Peyer's patch (tissue), 4 donors: ENCODE results near the gene ARAP2. TPM values are rescaled to one million over a fixed set of nuclear protein-coding genes. Genes with fewer than 3 reads are reported as not detected.

Experiments used
- DNase-seq, 3 donors: peaks; one replicate each; pipeline ENCODE4 v3.0.0-alpha.2; 2017 to 2019
- H3K27ac ChIP-seq, 4 donors: fragments of 200-600 bp; sonication (generic); one replicate each; pipeline ENCODE4 v1.5.1; 2016 to 2019
- H3K27me3 ChIP-seq, 2 donors: fragments of 200-600 bp; sonication (generic); one replicate each; pipeline ENCODE4 v1.5.1; 2019
- H3K36me3 ChIP-seq, 3 donors: fragments of 200-600 bp; sonication (generic); one replicate each; pipeline ENCODE4 v1.5.1; 2016 to 2019
- H3K4me1 ChIP-seq, 4 donors: fragments of 200-600 bp; sonication (generic); one replicate each; pipeline ENCODE4 v1.5.1; 2016 to 2019
- H3K4me3 ChIP-seq, 4 donors: fragments of 200-600 bp; sonication (generic); 1 replicate in 3 of 4; 2 replicates in 1 of 4; pipeline ENCODE4 v1.5.1; 2016 to 2019; ENCODE audit warnings: mild to moderate bottlenecking in 1 of 4
- H3K9me3 ChIP-seq, 4 donors: fragments of 200-600 bp; sonication (generic); one replicate each; pipeline ENCODE4 v1.5.1; 2016 to 2019; ENCODE audit warnings: mild to moderate bottlenecking in 1 of 4
- CTCF ChIP-seq, 6 experiments: fragments of 450-650 bp in 4 of 6; fragments of 200-600 bp in 2 of 6; sonication (generic) in 1 of 6; IDR thresholded peaks; one replicate each; pipeline ENCODE4 v1.5.1; 2017 to 2019; ENCODE audit warnings: antibody characterized with exemption in 6 of 6, mild to moderate bottlenecking in 3 of 6, moderate library complexity in 1 of 6
- POLR2A ChIP-seq, 2 donors: fragments of 450-650 bp; IDR thresholded peaks; one replicate each; pipeline ENCODE4 v1.5.1; 2017; ENCODE audit warnings: antibody characterized with exemption in 2 of 2, mild to moderate bottlenecking in 2 of 2, moderate library complexity in 2 of 2
- total RNA-seq, 4 donors: library from RNA; depleted of rRNA; stranded (reverse); fragments of >200 nt; gene quantifications; one replicate each; pipeline ENCODE4 v1.1.0, GENCODE V29; 2016

The ARAP2 gene
- total RNA-seq, 4 donors from 2014 or later = 66.8 to 115 (median 81.9) TPM

GRCh38 chr4:36213977-36214376 lies 30.3 kb downstream of the ARAP2 start:
- Histone ChIP-seq H3K9me3 (no peaks in the 10 kb centered on the region), H3K27ac (no peak overlapping the region), H3K4me3 (no peak overlapping the region), H3K4me1 (no peaks in the 10 kb centered on the region), H3K36me3 (peaks cover 0 to 14% (median 0%) of the 10 kb centered on the region in 3 donors), H3K27me3 (no peaks in the 10 kb centered on the region)
- DNase-seq = no peak
- TF ChIP-seq CTCF (IDR thresholded peaks at IDR 0.05) (no peak), POLR2A (IDR thresholded peaks at IDR 0.05) (no peak)

GRCh38 chr4:36211084-36211483 lies 33.2 kb downstream of the ARAP2 start:
- DNase-seq = no peak
- TF ChIP-seq POLR2A (IDR thresholded peaks at IDR 0.05) (no peak), CTCF (IDR thresholded peaks at IDR 0.05) (no peak)
- Histone ChIP-seq H3K27me3 (no peaks in the 10 kb centered on the region), H3K4me1 (no peaks in the 10 kb centered on the region), H3K27ac (no peak overlapping the region), H3K9me3 (no peaks in the 10 kb centered on the region), H3K4me3 (no peak overlapping the region), H3K36me3 (peaks cover 0 to 14% (median 0%) of the 10 kb centered on the region in 3 donors)

GRCh38 chr4:36209941-36210649 lies 34.2 kb downstream of the ARAP2 start:
- Histone ChIP-seq H3K9me3 (no peaks in the 10 kb centered on the region), H3K36me3 (peaks cover 0 to 14% (median 0%) of the 10 kb centered on the region in 3 donors), H3K4me3 (no peak overlapping the region), H3K4me1 (no peaks in the 10 kb centered on the region), H3K27me3 (no peaks in the 10 kb centered on the region), H3K27ac (no peak overlapping the region)
- TF ChIP-seq CTCF (IDR thresholded peaks at IDR 0.05) (no peak), POLR2A (IDR thresholded peaks at IDR 0.05) (no peak)
- DNase-seq = no peak

GRCh38 chr4:36208893-36209473 lies 35.3 kb downstream of the ARAP2 start:
- Histone ChIP-seq H3K27me3 (no peaks in the 10 kb centered on the region), H3K36me3 (peaks cover 0 to 14% (median 0%) of the 10 kb centered on the region in 3 donors), H3K4me1 (no peaks in the 10 kb centered on the region), H3K9me3 (no peaks in the 10 kb centered on the region), H3K27ac (no peak overlapping the region), H3K4me3 (no peak overlapping the region)
- no peak for TF ChIP-seq POLR2A (IDR thresholded peaks at IDR 0.05)
- TF ChIP-seq CTCF (IDR thresholded peaks at IDR 0.05) = no peak
- DNase-seq = peak in 2 of 3 donors; percentile 63 to 78

- H3K27me3 ChIP-seq = no peaks in the 10 kb centered on the region
- no peak overlapping the region for H3K4me3 ChIP-seq
- DNase-seq = no peak
- H3K4me1 ChIP-seq = no peaks in the 10 kb centered on the region
- TF ChIP-seq POLR2A (IDR thresholded peaks at IDR 0.05) (no peak), CTCF (IDR thresholded peaks at IDR 0.05) (no peak)
- peaks cover 0 to 8% (median 0%) of the 10 kb centered on the region in 3 donors for H3K36me3 ChIP-seq
- no peak overlapping the region for H3K27ac ChIP-seq
- H3K9me3 ChIP-seq = no peaks in the 10 kb centered on the region
Observed at GRCh38 chr4:36207831-36208520, 36.3 kb downstream of the ARAP2 start.
